GM19043 (cell line): ENCODE data around the gene CAPNS1.

ENCODE experiments used
- ATAC-seq: cut with Tn5 transposase; IDR thresholded peaks from one replicate; pipeline ENCODE4 v1.9.1; 2021; ENCODE audit warnings: low read depth; ENCODE audit not compliant: unreplicated experiment

Gene CAPNS1

DNA sequence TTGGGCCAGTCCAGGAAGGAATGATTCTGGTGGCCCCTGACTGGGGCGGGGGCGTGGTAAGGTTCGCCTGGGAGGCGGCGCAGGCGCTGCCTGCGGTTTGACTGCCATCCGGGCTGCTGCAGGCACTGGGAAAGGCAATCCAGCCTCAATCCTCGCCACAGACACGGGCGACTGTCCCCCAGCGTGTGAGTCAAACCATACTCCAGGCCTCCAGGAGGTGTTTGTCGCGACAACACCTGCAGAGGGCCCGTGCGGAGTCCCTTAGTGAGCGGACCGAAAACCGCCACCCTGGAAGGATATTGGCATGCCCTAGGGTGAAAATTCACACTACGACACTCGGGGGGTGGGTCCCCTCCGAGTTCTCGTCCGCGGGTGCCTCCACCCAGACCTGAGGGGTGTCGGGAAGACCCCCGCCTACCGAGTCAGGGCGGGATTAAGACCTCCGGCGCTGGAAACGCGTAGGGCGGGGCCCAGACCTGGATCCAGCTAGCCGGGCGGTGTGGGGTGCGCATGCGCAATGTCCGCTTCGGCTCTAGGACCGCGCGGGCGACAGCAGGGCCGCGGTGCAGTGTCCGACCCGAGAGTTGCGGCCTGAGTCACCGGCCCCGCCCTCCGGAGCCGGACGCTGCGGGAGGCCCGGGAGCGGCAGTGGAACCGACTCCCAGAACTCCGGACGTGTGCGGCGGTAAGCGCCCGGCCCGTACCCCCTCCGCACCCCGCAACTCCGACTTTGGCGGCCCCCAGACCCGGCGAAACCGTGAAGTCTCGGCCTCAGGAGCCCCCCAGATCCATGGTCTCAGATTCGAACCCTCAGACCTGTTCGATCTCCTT, at the start of gene CAPNS1:
CAPNS1 (plus strand) TSS at position 594 of the 831 bp plus-strand sequence. CDS start 946 bp downstream, outside the sequence.
- ATAC-seq: peak; percentile 78

GRCh38 chr19:36090910-36091695, 48.8 kb upstream of the CAPNS1 start:
- no peak for ATAC-seq

- ATAC-seq: no peak
Measured at GRCh38 chr19:36092566-36092965, 47.3 kb upstream of the CAPNS1 start.

GRCh38 chr19:36093146-36093662, 46.7 kb upstream of the CAPNS1 start:
- ATAC-seq: no peak

DNA sequence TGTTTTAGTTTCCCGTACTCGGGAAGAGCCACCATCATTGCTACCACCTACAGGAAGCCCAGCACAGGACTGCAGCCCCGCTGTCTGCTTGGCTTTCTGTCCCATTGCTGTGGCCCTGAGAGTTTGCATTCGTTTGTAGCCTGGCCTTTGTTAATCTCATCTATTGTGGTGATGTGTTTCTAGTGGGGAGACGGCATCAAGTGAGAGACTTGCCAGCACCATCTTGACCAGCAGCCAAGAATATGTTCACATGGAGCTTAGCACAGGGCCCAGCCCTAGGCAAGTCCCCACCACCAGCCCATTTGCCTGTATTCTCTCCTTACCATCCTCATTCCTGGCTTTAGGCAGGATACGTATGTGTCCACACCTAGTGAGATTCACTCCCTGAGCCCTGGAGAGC, 46.2 kb upstream of the CAPNS1 start:
- ATAC-seq: no peak

DNA sequence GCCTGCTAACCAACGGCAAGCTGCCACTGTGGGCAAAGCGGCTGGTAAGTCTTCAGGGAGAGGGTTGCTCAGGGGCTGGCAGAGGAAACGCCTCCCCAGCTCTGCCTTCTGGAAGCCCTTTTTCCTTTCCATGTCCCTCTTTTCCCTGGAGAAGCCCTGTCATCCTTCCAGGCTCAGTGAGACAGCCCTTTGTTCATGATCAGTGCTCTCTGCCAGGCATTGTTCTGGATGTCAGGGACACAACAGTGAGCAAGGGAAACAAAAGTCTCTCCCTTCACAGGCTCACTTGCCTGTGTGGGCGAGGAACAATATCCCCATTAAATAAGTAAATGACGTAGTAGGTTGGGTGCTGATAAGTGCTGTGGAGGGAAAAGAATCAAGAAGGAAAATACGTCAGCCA, 42.8 kb upstream of the CAPNS1 start:
- ATAC-seq: no peak

GRCh38 chr19:36099166-36099785, 40.6 kb upstream of the CAPNS1 start:
- no peak for ATAC-seq

DNA sequence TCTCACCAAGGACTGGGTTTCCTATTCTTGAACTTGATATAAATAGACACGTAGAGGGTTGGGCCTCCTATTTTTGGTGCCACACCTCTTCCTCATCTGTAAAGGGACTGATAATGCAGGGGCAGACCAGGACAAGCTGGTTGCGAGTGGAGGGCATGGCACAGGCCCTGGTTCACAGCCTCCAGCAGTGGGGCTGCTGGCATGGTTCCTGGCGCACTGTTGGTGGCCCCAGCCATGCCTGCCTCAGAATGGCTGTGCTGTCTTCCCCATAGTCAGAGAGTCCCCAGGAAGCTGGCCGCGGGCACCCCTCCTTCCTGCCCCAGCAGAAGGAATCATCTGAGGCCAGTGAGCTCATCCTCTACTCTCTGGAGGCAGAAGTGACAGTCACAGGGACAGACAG, 39.4 kb upstream of the CAPNS1 start:
- ATAC-seq: no peak

- ATAC-seq: no peak
Measured at GRCh38 chr19:36101550-36102327, 38.1 kb upstream of the CAPNS1 start.

- ATAC-seq: no peak
Measured at GRCh38 chr19:36103040-36103626, 36.7 kb upstream of the CAPNS1 start.

GRCh38 chr19:36103842-36104552, 35.9 kb upstream of the CAPNS1 start:
- no peak for ATAC-seq

DNA sequence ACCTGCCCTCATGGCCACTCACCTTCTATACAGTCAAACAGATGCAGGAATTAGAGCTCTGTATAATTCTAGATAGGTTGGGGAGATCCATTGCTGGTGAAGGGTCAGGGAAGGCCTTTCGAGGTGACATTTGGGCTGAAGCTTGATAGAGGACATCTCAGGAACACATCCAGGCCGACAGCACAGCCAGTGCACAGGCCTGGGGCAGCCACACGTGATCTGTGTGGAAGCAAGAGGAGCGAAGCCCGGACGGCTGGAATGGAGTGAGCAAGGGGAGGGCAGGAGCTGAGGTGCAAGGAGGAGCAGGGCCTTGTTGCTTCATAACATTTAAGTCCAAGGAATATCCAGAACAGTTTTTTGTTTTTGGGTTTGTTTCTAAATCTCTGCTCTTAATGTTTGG, 33.4 kb upstream of the CAPNS1 start:
- ATAC-seq: no peak

DNA sequence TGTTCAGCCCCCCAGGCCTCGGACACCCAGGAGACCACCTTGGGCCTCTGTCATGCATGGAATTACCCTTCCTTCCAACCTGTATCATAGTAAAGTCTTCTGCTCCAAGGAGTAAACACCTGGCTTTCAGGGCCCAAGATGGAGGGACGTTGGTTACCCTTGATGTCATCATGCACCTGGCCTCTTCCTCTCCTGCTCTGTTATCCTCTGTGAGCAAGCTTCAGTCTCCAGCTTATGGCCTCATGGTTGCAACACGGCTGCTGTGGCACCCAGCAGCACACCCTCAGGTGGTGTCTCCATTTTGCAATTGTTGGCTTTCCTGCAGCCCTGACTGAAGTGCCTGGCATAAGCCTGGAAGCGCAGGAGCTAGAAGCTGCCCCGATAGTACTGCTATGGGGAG, 32.9 kb upstream of the CAPNS1 start:
- ATAC-seq: no peak

- no peak for ATAC-seq
Measured at GRCh38 chr19:36108684-36109083, 31.2 kb upstream of the CAPNS1 start.

DNA sequence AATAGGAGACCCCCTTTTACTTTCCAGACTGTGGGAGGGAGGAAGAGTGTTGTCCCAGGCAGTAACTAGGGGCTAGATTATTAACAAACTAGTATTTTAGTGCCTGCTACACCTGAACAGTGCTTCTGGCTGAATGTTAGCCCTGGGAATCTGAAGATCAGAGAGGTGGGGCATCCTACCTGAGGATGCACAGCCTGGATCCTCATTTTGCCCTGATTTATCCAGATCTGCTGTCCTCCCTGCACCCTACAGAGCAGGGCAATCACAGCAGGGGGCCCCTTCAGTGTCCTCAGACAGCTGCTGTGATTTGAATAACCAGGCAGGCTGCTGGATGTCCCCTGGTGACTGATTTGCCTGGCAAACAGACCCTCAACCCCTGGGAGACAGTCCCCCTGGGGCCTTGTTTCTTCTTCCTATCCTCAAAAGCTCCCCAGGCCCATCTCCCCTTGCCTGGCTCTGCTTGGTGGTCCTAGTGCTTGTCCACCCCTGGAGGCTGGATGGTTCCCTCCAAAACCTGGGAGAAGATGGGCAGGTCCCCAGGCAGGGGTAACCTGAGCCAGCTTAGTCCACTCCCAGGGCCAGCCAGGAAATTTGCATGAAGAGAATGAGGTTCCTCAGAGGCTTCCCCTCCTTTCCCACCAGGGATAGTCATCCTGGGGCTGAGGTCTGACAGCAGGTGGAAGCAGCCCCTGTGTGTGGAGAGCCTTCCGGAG, 29.2 kb upstream of the CAPNS1 start, which contains the start of gene OVOL3:
OVOL3 (plus strand) TSS at position 657 of the 713 bp plus-strand sequence. CDS start 60 bp downstream, outside the sequence.
- ATAC-seq: no peak

GRCh38 chr19:36111200-36111539, 28.7 kb upstream of the CAPNS1 start:
- ATAC-seq: no peak

DNA sequence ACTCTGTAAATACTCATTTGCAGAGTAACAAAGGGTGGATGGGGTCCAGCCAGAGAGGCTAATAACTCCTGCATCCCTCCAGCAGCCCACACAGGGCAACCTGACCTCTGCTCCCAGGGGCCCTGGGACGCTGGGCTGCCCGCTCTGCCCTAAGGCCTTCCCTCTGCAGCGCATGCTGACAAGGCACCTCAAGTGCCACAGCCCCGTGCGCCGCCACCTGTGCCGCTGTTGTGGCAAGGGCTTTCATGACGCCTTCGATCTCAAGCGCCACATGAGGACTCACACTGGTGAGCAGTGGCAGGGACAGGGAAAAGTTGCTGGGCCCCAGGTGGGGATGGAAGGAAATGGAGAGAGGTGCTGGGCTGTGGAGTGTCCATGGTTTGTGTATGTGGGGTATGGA, 27.2 kb upstream of the CAPNS1 start:
- no peak for ATAC-seq

- ATAC-seq: no peak
Measured at GRCh38 chr19:36113425-36113824, 26.4 kb upstream of the CAPNS1 start.
